GM12878 (cell line): ENCODE results near the gene DIS3L2. TPM values are rescaled to one million over a fixed set of nuclear protein-coding genes. Genes with fewer than 3 reads are reported as not detected.

Source experiments
- ATAC-seq: fragments of 200-7000 bp; cut with Tn5 transposase; 3 replicates; pipeline ENCODE4 v1.9.1; 2020; ENCODE audit warnings: mild to moderate bottlenecking, moderate library complexity
- BruUV-seq: library from RNA; stranded (reverse); fragments of 400-500 nt; replicated peaks from 2 replicates; lab custom pipeline; 2021; lab: Mats Ljungman, UMichigan
- CTCF ChIA-PET: fragments of 300-600 bp; sonication (Branson Sonifier 250); formaldehyde crosslinking; extraction: SDS; loops from one replicate; lab custom pipeline; 2021; ENCODE audit warnings: inconsistent platforms; lab: Yijun Ruan, JAX
- POLR2A ChIA-PET: fragments of 350-600 bp; formaldehyde crosslinking; extraction: SDS; loops from one replicate; lab custom pipeline; 2021; ENCODE audit warnings: inconsistent platforms; lab: Charles Lee
- RAD21 ChIA-PET: fragments of 300-600 bp; sonication (Branson Sonifier 250); formaldehyde crosslinking; loops from one replicate; lab custom pipeline; 2023; ENCODE audit warnings: antibody characterized with exemption; ENCODE audit not compliant: unreplicated experiment; lab: Charles Lee
- SMC1A ChIA-PET: fragments of 300-600 bp; sonication (Branson Sonifier 250); formaldehyde crosslinking; loops from one replicate; lab custom pipeline; 2023; ENCODE audit not compliant: unreplicated experiment, uncharacterized antibody; lab: Charles Lee
- DNase-seq: peaks from one replicate; pipeline ENCODE4 v3.0.0-alpha.2; 2011; ENCODE audit warnings: low read depth, low spot score
- FAIRE-seq: peaks from 3 replicates; lab custom pipeline; 2011; peaks lifted over from hg19 to GRCh38; lab: Jason Lieb, UNC
- H2AFZ ChIP-seq: 2 replicates; pipeline ENCODE4 v1.6.0; 2011; ENCODE audit warnings: low read depth, low read length, control low read depth; ENCODE audit not compliant: control insufficient read depth
- H3K27ac ChIP-seq: 2 replicates; pipeline ENCODE4 v1.5.1; 2011; ENCODE audit warnings: control low read depth; ENCODE audit not compliant: control insufficient read depth, insufficient read depth
- H3K27me3 ChIP-seq, 2 experiments: replicated peaks in 1 of 2; 2 replicates each; pipeline versions ENCODE4 v1.6.0 to v1.6.1; 2011; ENCODE audit warnings: low read length in 1 of 2; ENCODE audit not compliant: control insufficient read depth in 2 of 2, insufficient read depth in 2 of 2
- H3K36me3 ChIP-seq, 2 experiments: 2 replicates each; pipeline ENCODE4 v1.5.1; 2011; ENCODE audit warnings: low read length in 1 of 2; ENCODE audit not compliant: control insufficient read depth in 2 of 2, insufficient read depth in 2 of 2
- H3K4me1 ChIP-seq: 2 replicates; pipeline ENCODE4 v1.6.1; 2011; ENCODE audit warnings: mild to moderate bottlenecking, low read length, moderate library complexity, mixed read lengths; ENCODE audit not compliant: control insufficient read depth, insufficient read depth
- H3K4me2 ChIP-seq: 2 replicates; pipeline ENCODE4 v1.6.0; 2011; ENCODE audit warnings: control low read depth; ENCODE audit not compliant: control insufficient read depth, insufficient read depth
- H3K4me3 ChIP-seq: fragments of 200-600 bp; sonication (generic); 2 replicates; pipeline ENCODE4 v1.5.1; 2016
- H3K79me2 ChIP-seq: 2 replicates; pipeline ENCODE4 v1.6.0; 2011; ENCODE audit warnings: low read length; ENCODE audit not compliant: control insufficient read depth, insufficient read depth
- H3K9ac ChIP-seq: 2 replicates; pipeline ENCODE4 v1.8.0; 2011; ENCODE audit warnings: low read length, control low read depth, mixed read lengths; ENCODE audit not compliant: control insufficient read depth, insufficient read depth
- H3K9me3 ChIP-seq: replicated peaks from 3 replicates; pipeline ENCODE4 v1.5.1; 2011; ENCODE audit warnings: mild to moderate bottlenecking, low read length; ENCODE audit not compliant: control insufficient read depth, insufficient read depth
- H4K20me1 ChIP-seq: 2 replicates; pipeline ENCODE4 v1.6.0; 2011; ENCODE audit not compliant: control insufficient read depth, insufficient read depth
- CHD4 ChIP-seq: fragments of 200-600 bp; sonication (generic); IDR thresholded peaks from 2 replicates; pipeline ENCODE4 v1.6.1; 2016; ENCODE audit warnings: mild to moderate bottlenecking
- DPF2 ChIP-seq: fragments of 450-650 bp; IDR thresholded peaks from 2 replicates; pipeline ENCODE4 v1.6.1; 2017; ENCODE audit warnings: mild to moderate bottlenecking
- HDAC2 ChIP-seq: fragments of 200-600 bp; sonication (generic); IDR thresholded peaks from 2 replicates; pipeline ENCODE4 v1.6.1; 2017
- IRF4 ChIP-seq: IDR thresholded peaks from 2 replicates; pipeline ENCODE4 v1.6.1; 2011; ENCODE audit warnings: low read depth, low read length
- JUNB ChIP-seq: IDR thresholded peaks from 2 replicates; pipeline ENCODE4 v1.6.1; 2016; ENCODE audit warnings: antibody characterized with exemption, mild to moderate bottlenecking
- LARP7 ChIP-seq: fragments of 450-650 bp; IDR thresholded peaks from 2 replicates; pipeline ENCODE4 v1.6.1; 2017; ENCODE audit warnings: mild to moderate bottlenecking
- MTA2 ChIP-seq: fragments of 450-650 bp; IDR thresholded peaks from 2 replicates; pipeline ENCODE4 v1.6.1; 2016; ENCODE audit warnings: low read depth, mild to moderate bottlenecking, moderate library complexity
- NFIC ChIP-seq: IDR thresholded peaks from 2 replicates; pipeline ENCODE4 v1.6.1; 2012; ENCODE audit warnings: low read depth, mild to moderate bottlenecking, inconsistent platforms, low read length, moderate library complexity
- PAX5 ChIP-seq: IDR thresholded peaks from 2 replicates; pipeline ENCODE4 v1.6.1; 2011; ENCODE audit warnings: low read depth, low read length, borderline replicate concordance
- RUNX3 ChIP-seq: IDR thresholded peaks from 2 replicates; pipeline ENCODE4 v1.6.1; 2012; ENCODE audit warnings: low read length, inconsistent platforms
- SMC3 ChIP-seq: IDR thresholded peaks from 2 replicates; pipeline ENCODE4 v1.6.1; 2011; ENCODE audit warnings: low read length, improper control_type of control experiment, borderline replicate concordance
- STAT1 ChIP-seq: fragments of 450-650 bp; conservative IDR thresholded peaks from 2 replicates; pipeline ENCODE4 v1.6.1; 2014; ENCODE audit warnings: antibody characterized with exemption, mild to moderate bottlenecking
- ZZZ3 ChIP-seq: IDR thresholded peaks from 2 replicates; pipeline ENCODE4 v1.6.1; 2011; ENCODE audit warnings: low read depth; ENCODE audit not compliant: control insufficient read depth, insufficient read length
- WGBS: methylation state at CpG from one replicate; pipeline ENCODE4 v1.1.6; 2016; ENCODE audit warnings: low lambda C conversion rate; ENCODE audit not compliant: insufficient replicate concordance, insufficient coverage; ENCODE audit errors: missing lambda C conversion rate; 5-methylcytosine and 5-hydroxymethylcytosine counted together
- in situ Hi-C: fragments of 300-500 bp; cut with MboI; formaldehyde crosslinking; loops from 9 replicates; pipeline ENCODE4 v1.14.3; 2018; ENCODE audit warnings: mixed read lengths
- intact Hi-C: fragments of 100-400 bp; cut with micrococcal nuclease; formaldehyde crosslinking; loops from one replicate; pipeline ENCODE4 v1.14.2; 2022; ENCODE audit not compliant: unreplicated experiment
- polyA plus RNA-seq, 11 experiments: library from polyadenylated mRNA; depleted of rRNA in 4 of 11; unstranded in 6 of 11; stranded (reverse) in 5 of 11; fragments of >200 nt; fragmentation: Nextera tagmentation in 4 of 11; fragmentation: Illumina TruSeq in 1 of 11; extraction: Ambion mirVana in 4 of 11; extraction: Trizol in 1 of 11; gene quantifications; 1 replicate in 1 of 11; 2 replicates in 10 of 11; pipeline versions ENCODE4 v1.2.1 to v1.2.3, GENCODE V29; 2011 to 2016; ENCODE audit warnings: inconsistent platforms in 2 of 11, missing spikeins in 2 of 11, low read depth in 1 of 11
- total RNA-seq, 4 experiments: library from RNA; depleted of rRNA in 3 of 4; stranded (reverse); fragments of >200 nt in 3 of 4; fragmentation: Illumina TruSeq in 1 of 4; extraction: Trizol in 1 of 4; gene quantifications; 2 replicates each; pipeline versions ENCODE4 v1.2.1 to v1.2.3, GENCODE V29; 2013 to 2021
- TF ChIP-seq, protein P1 (sequence below): IDR thresholded peaks from 2 replicates; pipeline ENCODE4 v1.6.1; 2012; ENCODE audit warnings: low read length, inconsistent platforms
- TF ChIP-seq, protein P2 (sequence below): IDR thresholded peaks from 2 replicates; pipeline ENCODE4 v1.6.1; 2012; ENCODE audit warnings: low read depth, low read length, improper control_type of control experiment
- TF ChIP-seq, protein P3 (sequence below): IDR thresholded peaks from 2 replicates; pipeline ENCODE4 v1.6.1; 2012; ENCODE audit warnings: low read depth, low read length, improper control_type of control experiment

Gene DIS3L2
- total and polyA plus RNA-seq, 10 of the 15 experiments (the other 5 are each of a cell fraction or from before 2014, with no cell fraction given) = 3.5 to 27.1 (median 16.0) TPM

DNA sequence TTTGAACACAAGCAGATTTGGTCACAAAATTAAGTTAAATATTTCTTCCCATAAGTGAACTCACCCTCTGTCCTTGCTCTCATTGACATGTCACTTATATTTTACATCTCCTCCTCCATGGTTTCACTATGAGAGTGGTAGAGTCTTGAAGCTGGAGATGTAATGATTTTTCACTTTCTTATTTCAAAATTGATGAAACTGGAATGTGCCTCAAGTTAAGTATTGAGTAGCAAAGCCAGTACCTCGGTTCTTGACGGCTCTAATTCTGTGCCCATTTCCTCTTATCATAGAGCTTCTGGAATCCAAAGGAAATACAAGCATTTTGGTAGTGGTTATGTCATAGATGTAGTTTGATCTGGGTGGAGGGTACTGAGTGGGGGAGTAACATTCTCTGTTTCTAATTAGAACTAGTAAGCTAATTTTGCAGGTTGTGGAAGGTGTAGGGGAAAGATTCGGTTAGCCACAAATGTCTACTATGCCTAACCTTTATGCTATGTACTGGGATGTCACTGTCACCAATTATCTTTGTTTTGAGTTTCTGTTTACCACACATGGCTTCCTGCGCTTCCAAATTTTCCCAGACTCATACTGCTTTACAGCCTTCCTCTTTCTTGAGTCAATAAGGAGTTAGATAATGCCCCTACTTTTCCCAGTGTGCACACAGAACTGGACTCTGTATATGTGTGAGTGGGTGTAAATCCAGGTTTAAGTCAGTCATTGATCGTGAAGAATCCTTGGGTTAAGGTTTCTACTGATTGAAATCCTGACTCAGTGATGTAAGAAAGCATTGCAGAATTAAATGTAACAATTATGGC is 96.8 kb downstream of the DIS3L2 start:
- RAD21 ChIA-PET = no interaction called here
- in situ Hi-C loops (no loop called here), intact Hi-C loops (no loop called here)
- Histone ChIP-seq H3K9ac (no peak overlapping the region), H3K4me1 (peaks cover 11% of the 10 kb centered on the region), H3K4me2 (peak overlapping the region; percentile 59), H3K4me3 (no peak overlapping the region), H3K36me3 (no peaks in the 10 kb centered on the region), H3K27me3 (no peaks in the 10 kb centered on the region), H3K27ac (no peak overlapping the region), H4K20me1 (no peaks in the 10 kb centered on the region), H2AFZ (no peak overlapping the region), H3K79me2 (no peaks in the 10 kb centered on the region), H3K9me3 (no peaks in the 10 kb centered on the region)
- CTCF ChIA-PET = no interaction called here
- SMC1A ChIA-PET = interaction anchor here (0.5 to 1.0 kb wide), 2 partner anchors 10 to 35 kb away, joined by 3 read pairs; no protein-coding TSS in a partner anchor
- DNase-seq = no peak
- no TSS peak for BruUV-seq
- POLR2A ChIA-PET = no interaction called here
- TF ChIP-seq, protein P1, sequence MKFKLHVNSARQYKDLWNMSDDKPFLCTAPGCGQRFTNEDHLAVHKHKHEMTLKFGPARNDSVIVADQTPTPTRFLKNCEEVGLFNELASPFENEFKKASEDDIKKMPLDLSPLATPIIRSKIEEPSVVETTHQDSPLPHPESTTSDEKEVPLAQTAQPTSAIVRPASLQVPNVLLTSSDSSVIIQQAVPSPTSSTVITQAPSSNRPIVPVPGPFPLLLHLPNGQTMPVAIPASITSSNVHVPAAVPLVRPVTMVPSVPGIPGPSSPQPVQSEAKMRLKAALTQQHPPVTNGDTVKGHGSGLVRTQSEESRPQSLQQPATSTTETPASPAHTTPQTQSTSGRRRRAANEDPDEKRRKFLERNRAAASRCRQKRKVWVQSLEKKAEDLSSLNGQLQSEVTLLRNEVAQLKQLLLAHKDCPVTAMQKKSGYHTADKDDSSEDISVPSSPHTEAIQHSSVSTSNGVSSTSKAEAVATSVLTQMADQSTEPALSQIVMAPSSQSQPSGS = peak; percentile 46; the same call in 1 of the 2 replicates
- TF ChIP-seq PAX5 (no peak), CHD4 (no peak), JUNB (peak; percentile 54), SMC3 (no peak), STAT1 (no peak), RUNX3 (peak; percentile 42; the same call in 1 of the 2 replicates), HDAC2 (no peak), LARP7 (no peak), NFIC (peak; percentile 41; the same call in 1 of the 2 replicates), ZZZ3 (no peak), DPF2 (no peak), IRF4 (no peak), MTA2 (no peak)
- TF ChIP-seq, protein P2, sequence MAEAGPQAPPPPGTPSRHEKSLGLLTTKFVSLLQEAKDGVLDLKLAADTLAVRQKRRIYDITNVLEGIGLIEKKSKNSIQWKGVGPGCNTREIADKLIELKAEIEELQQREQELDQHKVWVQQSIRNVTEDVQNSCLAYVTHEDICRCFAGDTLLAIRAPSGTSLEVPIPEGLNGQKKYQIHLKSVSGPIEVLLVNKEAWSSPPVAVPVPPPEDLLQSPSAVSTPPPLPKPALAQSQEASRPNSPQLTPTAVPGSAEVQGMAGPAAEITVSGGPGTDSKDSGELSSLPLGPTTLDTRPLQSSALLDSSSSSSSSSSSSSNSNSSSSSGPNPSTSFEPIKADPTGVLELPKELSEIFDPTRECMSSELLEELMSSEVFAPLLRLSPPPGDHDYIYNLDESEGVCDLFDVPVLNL = no peak
- TF ChIP-seq, protein P3, sequence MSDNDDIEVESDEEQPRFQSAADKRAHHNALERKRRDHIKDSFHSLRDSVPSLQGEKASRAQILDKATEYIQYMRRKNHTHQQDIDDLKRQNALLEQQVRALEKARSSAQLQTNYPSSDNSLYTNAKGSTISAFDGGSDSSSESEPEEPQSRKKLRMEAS = no peak
- peak; percentile 79 for ATAC-seq
- FAIRE-seq = peak; percentile 56
- 54% methylated on average over 5 of the region's 5 CpGs for WGBS
